Liver (tissue), 9 donors: ENCODE measurements around the gene E2F2. TPM values are rescaled to one million over a fixed set of nuclear protein-coding genes. Genes with fewer than 3 reads are reported as not detected.

ENCODE experiments used
- DNase-seq: peaks from one replicate; pipeline ENCODE4 v3.0.0-alpha.2; 2017; ENCODE audit warnings: low spot score
- H3K27ac ChIP-seq, 2 donors: one replicate each; pipeline ENCODE4 v1.7.0; 2013; ENCODE audit warnings: inconsistent platforms in 2 of 2, low read length in 2 of 2, control low read depth in 1 of 2, low read depth in 1 of 2, mild to moderate bottlenecking in 1 of 2
- H3K27me3 ChIP-seq, 4 donors: one replicate each; pipeline versions ENCODE4 v1.6.1 to v1.7.0; 2013; ENCODE audit warnings: low read length in 3 of 4, inconsistent platforms in 1 of 4, mild to moderate bottlenecking in 1 of 4, moderate library complexity in 1 of 4; ENCODE audit not compliant: control insufficient read depth in 4 of 4, insufficient read depth in 4 of 4
- H3K36me3 ChIP-seq, 4 donors: one replicate each; pipeline versions ENCODE4 v1.6.1 to v1.7.0; 2013; ENCODE audit warnings: low read length in 3 of 4, mild to moderate bottlenecking in 3 of 4, low read depth in 1 of 4, moderate library complexity in 1 of 4; ENCODE audit not compliant: control insufficient read depth in 4 of 4, insufficient read depth in 3 of 4
- H3K4me1 ChIP-seq, 4 donors: one replicate each; pipeline versions ENCODE4 v1.6.1 to v1.7.0; 2013; ENCODE audit warnings: low read length in 3 of 4, mild to moderate bottlenecking in 3 of 4, moderate library complexity in 1 of 4; ENCODE audit not compliant: control insufficient read depth in 4 of 4, insufficient read depth in 4 of 4
- H3K4me3 ChIP-seq, 3 donors: one replicate each; pipeline versions ENCODE4 v1.6.1 to v1.7.0; 2013; ENCODE audit warnings: low read length in 3 of 3, control low read depth in 1 of 3, low read depth in 1 of 3, mild to moderate bottlenecking in 1 of 3
- H3K9ac ChIP-seq, 2 donors: one replicate each; pipeline ENCODE4 v1.7.0; 2013; ENCODE audit warnings: low read length in 2 of 2, mild to moderate bottlenecking in 2 of 2, moderate library complexity in 2 of 2, control low read depth in 1 of 2, low read depth in 1 of 2
- H3K9me3 ChIP-seq, 4 donors: one replicate each; pipeline versions ENCODE4 v1.6.1 to v1.7.0; 2013; ENCODE audit warnings: low read length in 3 of 4; ENCODE audit not compliant: control insufficient read depth in 4 of 4
- ATF3 ChIP-seq: IDR thresholded peaks from 2 replicates; pipeline ENCODE4 v1.6.1; 2016; ENCODE audit warnings: antibody characterized with exemption
- CTCF ChIP-seq: fragments of 150-350 bp; IDR thresholded peaks from 2 replicates; pipeline ENCODE4 v1.5.1; 2017; ENCODE audit warnings: improper control_type of control experiment, low read depth, low read length; ENCODE audit not compliant: missing input control
- EGR1 ChIP-seq, 2 donors: IDR thresholded peaks; 2 replicates each; pipeline ENCODE4 v1.6.1; 2016 to 2018; ENCODE audit warnings: antibody characterized with exemption in 2 of 2, low read depth in 2 of 2
- FOXA1 ChIP-seq: IDR thresholded peaks from 2 replicates; pipeline ENCODE4 v1.6.1; 2016; ENCODE audit warnings: antibody characterized with exemption
- FOXA2 ChIP-seq: IDR thresholded peaks from 2 replicates; pipeline ENCODE4 v1.6.1; 2016; ENCODE audit warnings: antibody characterized with exemption
- GABPA ChIP-seq, 2 donors: IDR thresholded peaks in 1 of 2; conservative IDR thresholded peaks in 1 of 2; 2 replicates each; pipeline ENCODE4 v1.6.1; 2016; ENCODE audit warnings: antibody characterized with exemption in 2 of 2, mild to moderate bottlenecking in 1 of 2, moderate library complexity in 1 of 2
- HNF4A ChIP-seq, 2 donors: conservative IDR thresholded peaks; 2 replicates each; pipeline ENCODE4 v1.6.1; 2016; ENCODE audit warnings: antibody characterized with exemption in 2 of 2, mild to moderate bottlenecking in 2 of 2
- HNF4G ChIP-seq: IDR thresholded peaks from 2 replicates; pipeline ENCODE4 v1.6.1; 2016; ENCODE audit warnings: antibody characterized with exemption
- MAX ChIP-seq: IDR thresholded peaks from 2 replicates; pipeline ENCODE4 v1.6.1; 2016; ENCODE audit warnings: antibody characterized with exemption
- NR2F2 ChIP-seq: IDR thresholded peaks from 2 replicates; pipeline ENCODE4 v1.6.1; 2016; ENCODE audit warnings: antibody characterized with exemption
- RAD21 ChIP-seq, 2 donors: IDR thresholded peaks; 2 replicates each; pipeline ENCODE4 v1.6.1; 2016; ENCODE audit warnings: antibody characterized with exemption in 2 of 2, mild to moderate bottlenecking in 2 of 2
- REST ChIP-seq: IDR thresholded peaks from 2 replicates; pipeline ENCODE4 v1.6.1; 2016; ENCODE audit warnings: antibody characterized with exemption, mild to moderate bottlenecking
- RXRA ChIP-seq, 2 donors: IDR thresholded peaks; 2 replicates each; pipeline ENCODE4 v1.6.1; 2017 to 2018; ENCODE audit warnings: antibody characterized with exemption in 2 of 2, mild to moderate bottlenecking in 1 of 2
- SP1 ChIP-seq: IDR thresholded peaks from 2 replicates; pipeline ENCODE4 v1.6.1; 2018; ENCODE audit warnings: antibody characterized with exemption, mild to moderate bottlenecking
- TAF1 ChIP-seq: conservative IDR thresholded peaks from 2 replicates; pipeline ENCODE4 v1.6.1; 2016; ENCODE audit warnings: antibody characterized with exemption, mild to moderate bottlenecking
- YY1 ChIP-seq: IDR thresholded peaks from 2 replicates; pipeline ENCODE4 v1.6.1; 2016; ENCODE audit warnings: antibody characterized with exemption, mild to moderate bottlenecking
- WGBS: extraction: QIAGEN DNeasy Blood & Tissue Kit; methylation state at CpG from one replicate; pipeline ENCODE4 v1.1.7; 2013; 5-methylcytosine and 5-hydroxymethylcytosine counted together
- polyA plus RNA-seq, 2 donors: library from polyadenylated mRNA; stranded (reverse) in 1 of 2; unstranded in 1 of 2; fragments of 200-250 nt in 1 of 2; fragments of >200 nt in 1 of 2; fragmentation: Nextera tagmentation in 1 of 2; extraction: Ambion mirVana in 1 of 2; gene quantifications; one replicate each; pipeline versions ENCODE4 v1.2.1 to v1.2.3, GENCODE V29; 2013 to 2015
- total RNA-seq, 2 donors: library from RNA; depleted of rRNA; stranded (reverse); fragments of >200 nt; gene quantifications; one replicate each; pipeline ENCODE4 v1.2.3, GENCODE V29; 2014
- donor health status: healthy.
- donor health status: healthy.
- donor health status: healthy.
- donor health status: healthy.
- donor health status: healthy.

The E2F2 gene, protein sequence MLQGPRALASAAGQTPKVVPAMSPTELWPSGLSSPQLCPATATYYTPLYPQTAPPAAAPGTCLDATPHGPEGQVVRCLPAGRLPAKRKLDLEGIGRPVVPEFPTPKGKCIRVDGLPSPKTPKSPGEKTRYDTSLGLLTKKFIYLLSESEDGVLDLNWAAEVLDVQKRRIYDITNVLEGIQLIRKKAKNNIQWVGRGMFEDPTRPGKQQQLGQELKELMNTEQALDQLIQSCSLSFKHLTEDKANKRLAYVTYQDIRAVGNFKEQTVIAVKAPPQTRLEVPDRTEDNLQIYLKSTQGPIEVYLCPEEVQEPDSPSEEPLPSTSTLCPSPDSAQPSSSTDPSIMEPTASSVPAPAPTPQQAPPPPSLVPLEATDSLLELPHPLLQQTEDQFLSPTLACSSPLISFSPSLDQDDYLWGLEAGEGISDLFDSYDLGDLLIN
- total RNA-seq (10 to 100 TPM in 1 of 2 donors, under 1 TPM in 1; 0.08 to 79.9 TPM), polyA plus RNA-seq (under 1 TPM; 0.36 to 0.53 TPM)

DNA sequence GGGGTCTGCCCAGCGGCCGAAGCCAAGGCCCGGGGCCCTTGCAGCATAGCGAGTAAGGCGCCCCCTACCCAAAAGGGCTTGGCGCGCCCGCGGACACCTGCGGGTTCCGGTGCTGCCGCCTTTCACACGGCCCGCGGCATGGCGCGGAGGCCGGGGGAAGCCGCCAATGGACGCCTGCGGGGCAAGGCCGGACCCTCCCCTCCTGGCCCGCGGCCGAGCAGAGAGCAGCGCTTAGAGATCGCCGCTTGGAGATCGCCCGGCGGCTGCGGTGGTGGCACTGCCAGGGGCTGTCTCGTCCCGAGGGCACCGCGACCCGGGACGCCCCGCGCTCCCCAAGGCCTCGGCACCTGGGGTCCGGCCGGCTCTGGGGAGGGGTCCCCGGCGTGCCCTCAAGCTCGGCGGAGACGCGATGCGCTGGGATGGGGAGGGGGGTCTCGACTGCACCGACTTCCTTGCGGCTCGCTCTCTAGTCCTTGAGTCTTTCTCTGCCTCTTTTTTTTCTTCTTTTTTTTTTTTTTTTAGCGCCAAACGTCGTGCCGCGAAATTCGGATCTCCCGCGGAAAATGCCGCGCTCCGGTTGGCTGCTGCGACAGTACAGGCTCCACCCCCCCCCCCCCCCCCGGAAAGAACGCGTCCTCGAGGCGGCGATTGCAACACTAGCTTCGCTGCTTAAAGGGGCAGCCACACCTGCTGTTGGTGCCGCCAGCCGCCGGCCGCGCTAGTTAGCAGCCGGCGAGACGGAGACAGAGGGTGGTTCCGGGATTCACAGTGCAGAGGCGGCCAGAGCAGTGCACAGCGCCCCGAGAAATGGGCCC is at the start of gene E2F2:
TSS of gene E2F2 (minus strand) at position 487 of the 815 bp plus-strand sequence. CDS start at position 47, 440 bp downstream.
- TF ChIP-seq RXRA (IDR thresholded peaks at IDR 0.05) = no peak
- no peak for TF ChIP-seq HNF4A (conservative IDR thresholded peaks at IDR 0.05)
- TF ChIP-seq FOXA1 = no peak
- TF ChIP-seq TAF1 = no peak
- no peak for TF ChIP-seq REST
- no peak for TF ChIP-seq EGR1 (IDR thresholded peaks at IDR 0.05; ENCODE audit: low read depth in 2 of 2)
- TF ChIP-seq HNF4G = no peak
- peak in 1 of 2 donors; percentile 48 for TF ChIP-seq GABPA (IDR thresholded peaks at IDR 0.05 in 1 of 2, conservative IDR thresholded peaks at IDR 0.05 in 1 of 2)
- peak in 1 of 2 donors; percentile 42 for TF ChIP-seq RAD21 (IDR thresholded peaks at IDR 0.05)
- no peak for TF ChIP-seq FOXA2
- no peak for TF ChIP-seq CTCF
- TF ChIP-seq NR2F2 = no peak
- TF ChIP-seq MAX = peak; percentile 80
- TF ChIP-seq YY1 = no peak
- no peak for TF ChIP-seq ATF3
- no peak for TF ChIP-seq SP1
- DNase-seq = peak; percentile 94
- H3K27ac ChIP-seq = no peak within 1 kb of the TSS
- peak within 1 kb of the TSS in 2 of 3 donors; percentile 18 to 49 for H3K4me3 ChIP-seq
- H3K9me3 ChIP-seq = no peaks in the 10 kb centered on the region
- under 1% methylated on average over 85 of the region's 85 CpGs for WGBS
- H3K36me3 ChIP-seq = no peaks in the 10 kb centered on the region
- no peak within 1 kb of the TSS for H3K9ac ChIP-seq
- H3K4me1 ChIP-seq = peaks cover 12 to 18% (median 14%) of the 10 kb centered on the region in 4 donors
- H3K27me3 ChIP-seq = no peaks in the 10 kb centered on the region
